Measurements from ENCODE around the gene JAM3. TPM values are rescaled to one million over a fixed set of nuclear protein-coding genes. Genes with fewer than 3 reads are reported as not detected.
"Not testable (repeated sequence)": the region's sequence is repeated elsewhere in the genome, so short reads cannot be mapped to it uniquely, and the experiment has no call there.

Gene JAM3
- total RNA-seq, 1 donor from 2014 or later, result 68.1 TPM

- TF ChIP-seq EZH2 (IDR thresholded peaks at IDR 0.05), result no peak
- no peak for TF ChIP-seq EZH2phosphoT487 (IDR thresholded peaks at IDR 0.05)
- TF ChIP-seq, protein P1, sequence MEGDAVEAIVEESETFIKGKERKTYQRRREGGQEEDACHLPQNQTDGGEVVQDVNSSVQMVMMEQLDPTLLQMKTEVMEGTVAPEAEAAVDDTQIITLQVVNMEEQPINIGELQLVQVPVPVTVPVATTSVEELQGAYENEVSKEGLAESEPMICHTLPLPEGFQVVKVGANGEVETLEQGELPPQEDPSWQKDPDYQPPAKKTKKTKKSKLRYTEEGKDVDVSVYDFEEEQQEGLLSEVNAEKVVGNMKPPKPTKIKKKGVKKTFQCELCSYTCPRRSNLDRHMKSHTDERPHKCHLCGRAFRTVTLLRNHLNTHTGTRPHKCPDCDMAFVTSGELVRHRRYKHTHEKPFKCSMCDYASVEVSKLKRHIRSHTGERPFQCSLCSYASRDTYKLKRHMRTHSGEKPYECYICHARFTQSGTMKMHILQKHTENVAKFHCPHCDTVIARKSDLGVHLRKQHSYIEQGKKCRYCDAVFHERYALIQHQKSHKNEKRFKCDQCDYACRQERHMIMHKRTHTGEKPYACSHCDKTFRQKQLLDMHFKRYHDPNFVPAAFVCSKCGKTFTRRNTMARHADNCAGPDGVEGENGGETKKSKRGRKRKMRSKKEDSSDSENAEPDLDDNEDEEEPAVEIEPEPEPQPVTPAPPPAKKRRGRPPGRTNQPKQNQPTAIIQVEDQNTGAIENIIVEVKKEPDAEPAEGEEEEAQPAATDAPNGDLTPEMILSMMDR (IDR thresholded peaks at IDR 0.05), result no peak
- Mint-ChIP-seq H3K4me1 (no peaks in the 10 kb centered on the region), H3K36me3 (peaks cover 64% of the 10 kb centered on the region), H3K27ac (no peak overlapping the region), H3K4me3 (no peak overlapping the region), H3K9me3 (peaks cover 79% of the 10 kb centered on the region), H3K27me3 (ENCODE audit: insufficient read depth, low read depth) (peaks cover 6% of the 10 kb centered on the region)
- Histone ChIP-seq H3K27me3 (no peaks in the 10 kb centered on the region), H3F3A (ENCODE audit: low read depth) (no peaks in the 10 kb centered on the region), H3K27ac (no peak overlapping the region), H4K20me1 (ENCODE audit: low read depth) (peaks cover 13% of the 10 kb centered on the region), H2AFZ (replicated peaks) (no peak overlapping the region), H3K4me2 (no peak overlapping the region), H3K4me3 (no peak overlapping the region), H3K4me1 (peaks cover 12% of the 10 kb centered on the region), H3K79me2 (ENCODE audit: low read depth) (peaks cover 49% of the 10 kb centered on the region), H3K9ac (no peak overlapping the region), H3K36me3 (no peaks in the 10 kb centered on the region), H3K9me3 (ENCODE audit: low read depth) (no peaks in the 10 kb centered on the region)
- no peak for DNase-seq (ENCODE audit: low spot score)
These were observed 31.3 kb downstream of the JAM3 start for GRCh38 chr11:134100171-134100570.

DNA sequence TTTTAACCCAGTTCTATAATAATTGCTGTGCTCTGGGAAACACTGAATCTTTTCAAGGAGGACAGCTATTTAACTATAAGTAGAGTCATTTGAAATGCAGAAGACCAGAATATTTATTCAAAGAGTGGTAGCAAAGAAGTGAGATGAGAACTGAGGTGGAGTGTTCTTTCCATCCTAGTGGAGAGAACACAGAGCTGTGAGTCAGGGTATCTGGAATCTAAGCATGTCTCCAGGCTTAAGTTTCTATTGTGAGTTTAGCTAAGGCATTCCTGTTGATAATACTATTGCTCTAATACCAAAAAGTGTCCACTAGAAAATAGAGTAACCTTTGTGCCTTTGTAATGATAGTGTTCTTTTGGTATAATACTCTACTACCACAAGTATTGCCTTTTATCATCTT lies 32.4 kb downstream of the JAM3 start:
- Mint-ChIP-seq H3K27ac (no peak overlapping the region), H3K36me3 (peaks cover 60% of the 10 kb centered on the region), H3K9me3 (peaks cover 84% of the 10 kb centered on the region), H3K27me3 (ENCODE audit: insufficient read depth, low read depth) (peaks cover 6% of the 10 kb centered on the region), H3K4me3 (no peak overlapping the region), H3K4me1 (no peaks in the 10 kb centered on the region)
- no peak overlapping the region for H3K9ac ChIP-seq
- H3K4me3 ChIP-seq, result no peak overlapping the region
- H3K27me3 ChIP-seq, result no peaks in the 10 kb centered on the region
- no peaks in the 10 kb centered on the region for H3K9me3 ChIP-seq (ENCODE audit: low read depth)
- no peak overlapping the region for H3K27ac ChIP-seq
- H4K20me1 ChIP-seq (ENCODE audit: low read depth), result peaks cover 9% of the 10 kb centered on the region
- H3K79me2 ChIP-seq (ENCODE audit: low read depth), result peaks cover 46% of the 10 kb centered on the region
- H2AFZ ChIP-seq (replicated peaks), result no peak overlapping the region
- H3K36me3 ChIP-seq, result no peaks in the 10 kb centered on the region
- H3F3A ChIP-seq (ENCODE audit: low read depth), result no peaks in the 10 kb centered on the region
- peaks cover 12% of the 10 kb centered on the region for H3K4me1 ChIP-seq
- TF ChIP-seq EZH2 (IDR thresholded peaks at IDR 0.05), result no peak
- no peak for TF ChIP-seq EZH2phosphoT487 (IDR thresholded peaks at IDR 0.05)
- TF ChIP-seq, protein P1 (IDR thresholded peaks at IDR 0.05), result no peak
- no peak for DNase-seq (ENCODE audit: low spot score)
- no peak overlapping the region for H3K4me2 ChIP-seq

GRCh38 chr11:134110252-134110815 lies 41.5 kb downstream of the JAM3 start:
- Histone ChIP-seq H2AFZ (replicated peaks) (no peak overlapping the region), H3K27me3 (no peaks in the 10 kb centered on the region), H3K79me2 (ENCODE audit: low read depth) (peaks cover 17% of the 10 kb centered on the region), H4K20me1 (ENCODE audit: low read depth) (peaks cover 2% of the 10 kb centered on the region), H3F3A (ENCODE audit: low read depth) (no peaks in the 10 kb centered on the region), H3K36me3 (no peaks in the 10 kb centered on the region), H3K4me1 (peaks cover 2% of the 10 kb centered on the region), H3K4me2 (no peak overlapping the region), H3K9me3 (ENCODE audit: low read depth) (no peaks in the 10 kb centered on the region), H3K4me3 (no peak overlapping the region), H3K27ac (no peak overlapping the region), H3K9ac (no peak overlapping the region)
- TF ChIP-seq EZH2 (IDR thresholded peaks at IDR 0.05) (no peak), EZH2phosphoT487 (IDR thresholded peaks at IDR 0.05) (no peak)
- TF ChIP-seq, protein P1 (IDR thresholded peaks at IDR 0.05), result no peak
- Mint-ChIP-seq H3K27ac (no peak overlapping the region), H3K4me3 (no peak overlapping the region), H3K36me3 (peaks cover 48% of the 10 kb centered on the region), H3K4me1 (no peaks in the 10 kb centered on the region), H3K27me3 (ENCODE audit: insufficient read depth, low read depth) (peaks cover 2% of the 10 kb centered on the region), H3K9me3 (peaks cover 76% of the 10 kb centered on the region)
- no peak for DNase-seq (ENCODE audit: low spot score)

GRCh38 chr11:134113787-134114186 lies 44.9 kb downstream of the JAM3 start:
- H3K4me1 Mint-ChIP-seq, result peaks cover 13% of the 10 kb centered on the region
- H3K27ac ChIP-seq; H3K4me3 ChIP-seq; H2AFZ ChIP-seq (replicated peaks); H3K27ac Mint-ChIP-seq; H3K36me3 ChIP-seq; DNase-seq (ENCODE audit: low spot score); H3K4me1 ChIP-seq; H3K9me3 ChIP-seq (ENCODE audit: low read depth); H3K27me3 ChIP-seq; H3K4me2 ChIP-seq; H3K4me3 Mint-ChIP-seq; H3K27me3 Mint-ChIP-seq (ENCODE audit: insufficient read depth, low read depth); H3F3A ChIP-seq (ENCODE audit: low read depth); H3K9ac ChIP-seq: not testable (repeated sequence)
- H4K20me1 ChIP-seq (ENCODE audit: low read depth), result peaks cover 15% of the 10 kb centered on the region
- peaks cover 51% of the 10 kb centered on the region for H3K36me3 Mint-ChIP-seq
- peaks cover 43% of the 10 kb centered on the region for H3K79me2 ChIP-seq (ENCODE audit: low read depth)
- H3K9me3 Mint-ChIP-seq, result peaks cover 57% of the 10 kb centered on the region
